ENCODE measurements around the gene GPR78. TPM values are rescaled to one million over a fixed set of nuclear protein-coding genes. Genes with fewer than 3 reads are reported as not detected.
"Not testable (repeated sequence)": the region's sequence is repeated elsewhere in the genome, so short reads cannot be mapped to it uniquely, and the experiment has no call there.

GPR78 gene
- polyA plus RNA-seq, 3 donors = 0.37 to 1.6 (median 1.1) TPM

DNA sequence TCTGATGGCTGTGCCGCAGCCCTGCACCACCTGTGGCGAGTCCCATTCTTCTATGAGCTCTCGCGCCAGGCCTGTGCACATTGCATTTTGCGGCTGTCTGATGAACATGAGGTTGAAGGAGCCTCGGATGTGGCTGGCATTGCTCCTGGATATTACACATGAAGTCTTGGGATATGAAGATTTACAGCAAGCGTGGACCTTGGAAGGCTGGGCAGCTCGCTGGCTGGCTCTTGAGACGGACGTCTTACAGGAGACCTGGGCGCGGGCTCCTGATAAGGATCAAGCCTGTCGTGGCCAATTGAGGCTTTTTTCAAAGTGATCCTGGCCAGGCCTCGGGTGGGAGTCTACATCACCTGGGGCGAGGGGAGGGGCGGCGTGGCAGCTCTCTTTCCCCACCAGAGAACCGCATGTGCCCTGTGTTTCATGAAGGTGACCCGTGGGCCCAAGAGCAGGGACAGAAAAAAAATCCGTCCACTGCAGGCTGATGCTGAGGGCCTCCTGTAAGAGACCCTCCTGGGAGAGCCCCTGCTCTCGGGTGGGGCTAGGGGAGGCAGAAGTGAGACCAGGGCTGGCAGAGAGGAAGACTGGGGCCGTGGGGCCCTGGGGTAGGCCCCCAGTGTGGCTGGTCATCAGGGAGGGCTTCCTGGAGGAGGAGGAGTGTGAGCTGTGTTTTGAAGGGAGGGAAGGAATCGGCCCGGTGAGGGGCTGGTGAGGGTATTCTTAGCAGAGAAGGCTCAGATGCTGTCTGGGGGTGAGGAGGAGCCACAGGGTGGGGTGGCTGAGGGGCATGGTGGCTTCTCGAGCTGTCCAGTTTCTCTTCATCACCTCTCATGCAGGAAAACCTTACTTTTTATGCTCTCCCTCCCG is 36.0 kb downstream of the GPR78 start:
- DNase-seq = no peak

DNA sequence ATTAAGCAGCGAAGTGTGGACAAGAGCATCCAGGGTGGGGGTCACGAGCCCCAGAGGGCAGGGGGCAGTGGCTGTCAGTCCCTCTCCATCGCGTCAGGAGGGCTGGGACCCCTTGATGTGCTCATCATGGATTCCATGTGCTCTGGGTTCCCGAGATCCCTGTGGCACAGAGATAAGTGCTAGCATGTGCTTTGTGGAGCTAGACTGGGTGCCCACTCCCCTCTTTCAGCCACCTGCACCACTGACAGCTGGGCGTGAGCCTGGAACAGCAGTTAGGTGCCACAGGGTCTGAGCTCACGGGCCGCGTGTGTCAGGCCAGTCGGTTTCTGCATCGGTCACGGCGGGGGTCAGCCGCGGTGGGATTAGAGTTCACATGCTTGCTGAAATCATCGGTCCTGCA is 36.6 kb downstream of the GPR78 start:
- DNase-seq = no peak

DNA sequence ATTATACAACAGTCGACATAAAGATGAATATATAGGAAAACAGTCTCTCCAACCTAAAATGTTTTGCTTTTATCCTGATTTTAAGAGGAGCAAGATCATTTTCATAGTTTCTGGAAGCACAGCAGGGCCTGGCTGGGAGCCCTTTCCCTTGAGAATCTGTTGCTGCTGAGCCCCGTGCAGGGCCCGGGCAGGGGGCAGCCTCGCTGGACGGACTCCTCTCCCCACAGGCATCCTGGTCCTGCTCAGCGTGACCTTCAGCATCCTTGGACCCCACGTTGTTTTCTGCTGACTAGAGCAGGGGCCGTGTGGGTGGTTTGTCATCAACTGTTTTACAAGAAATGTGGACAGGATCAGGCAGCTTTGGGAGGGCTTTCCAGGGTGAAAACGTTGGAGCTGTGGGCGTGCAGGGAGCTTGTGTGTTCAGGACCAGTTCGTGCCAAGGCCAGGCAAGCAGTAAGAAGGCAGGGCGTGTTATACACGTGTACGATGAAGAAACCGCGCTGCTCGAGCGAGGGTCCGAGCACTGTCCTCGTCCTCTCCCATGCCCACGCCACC is 37.4 kb downstream of the GPR78 start:
- no peak for DNase-seq

DNA sequence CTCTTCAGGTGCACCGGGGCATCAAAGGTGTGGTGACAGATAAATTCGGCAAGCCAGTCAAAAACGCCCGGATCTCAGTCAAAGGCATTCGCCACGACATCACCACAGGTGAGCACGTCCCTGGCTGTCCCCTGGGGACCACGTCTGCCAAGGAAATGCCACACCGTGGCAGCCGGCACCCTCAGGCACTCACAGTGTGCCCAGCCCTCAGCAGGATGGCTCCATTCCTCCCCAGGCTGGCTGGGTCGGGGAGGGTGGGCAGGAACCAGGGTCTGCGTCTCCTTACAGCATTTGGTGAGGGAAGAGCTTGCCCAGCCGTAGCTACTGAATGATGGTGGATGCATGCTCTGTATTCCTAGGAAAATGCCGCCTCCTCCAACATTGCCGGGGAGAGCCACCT is 38.2 kb downstream of the GPR78 start:
- no peak for DNase-seq

DNA sequence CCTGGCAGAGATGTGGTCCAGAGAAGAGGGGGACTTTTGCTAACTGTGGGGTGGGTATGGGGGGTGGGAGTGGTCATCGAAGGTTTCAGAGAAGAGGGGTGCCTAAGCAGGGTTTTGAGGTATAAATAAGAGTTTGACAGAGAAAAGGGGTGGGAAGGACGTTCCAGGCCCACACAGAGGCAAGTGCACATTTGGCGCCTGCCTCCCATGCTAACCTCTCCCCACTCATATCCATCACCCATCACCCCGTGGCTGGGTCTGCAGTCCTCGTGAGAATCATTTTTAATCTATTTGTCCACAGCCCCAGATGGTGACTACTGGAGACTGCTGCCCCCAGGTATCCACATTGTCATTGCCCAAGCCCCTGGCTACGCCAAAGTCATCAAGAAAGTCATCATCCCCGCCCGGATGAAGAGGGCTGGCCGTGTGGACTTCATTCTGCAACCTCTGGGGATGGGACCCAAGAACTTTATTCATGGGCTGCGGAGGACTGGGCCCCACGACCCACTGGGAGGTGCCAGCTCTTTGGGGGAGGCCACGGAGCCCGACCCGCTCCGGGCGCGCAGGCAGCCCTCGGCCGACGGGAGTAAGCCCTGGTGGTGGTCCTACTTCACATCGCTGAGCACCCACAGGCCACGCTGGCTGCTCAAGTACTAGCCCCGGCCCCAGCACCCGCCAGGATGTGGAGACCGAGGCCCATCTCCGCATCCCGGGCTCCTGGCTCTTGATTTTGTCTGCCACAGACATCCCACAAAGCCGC is 38.9 kb downstream of the GPR78 start:
- no peak for DNase-seq

DNA sequence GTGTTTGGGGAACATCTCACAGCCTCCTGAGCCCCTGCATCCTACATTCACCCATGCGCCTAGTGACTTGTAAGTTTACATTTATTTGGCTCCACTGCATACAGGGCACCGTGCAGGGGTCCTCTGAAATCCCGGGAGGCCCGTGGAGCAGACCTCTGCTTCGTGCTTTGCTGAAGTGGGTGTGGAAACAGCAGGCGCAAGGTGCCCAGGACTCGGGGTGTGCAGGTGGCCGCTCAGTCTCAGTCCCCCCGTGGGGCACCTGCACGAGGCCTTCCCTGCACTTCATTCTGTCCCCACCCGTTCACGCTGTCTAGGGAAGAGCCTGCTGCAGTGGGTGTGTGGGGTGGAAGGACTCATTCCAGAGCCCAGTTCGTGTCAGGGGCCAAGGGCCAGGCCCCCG is 40.9 kb downstream of the GPR78 start:
- DNase-seq = not testable (repeated sequence)

DNA sequence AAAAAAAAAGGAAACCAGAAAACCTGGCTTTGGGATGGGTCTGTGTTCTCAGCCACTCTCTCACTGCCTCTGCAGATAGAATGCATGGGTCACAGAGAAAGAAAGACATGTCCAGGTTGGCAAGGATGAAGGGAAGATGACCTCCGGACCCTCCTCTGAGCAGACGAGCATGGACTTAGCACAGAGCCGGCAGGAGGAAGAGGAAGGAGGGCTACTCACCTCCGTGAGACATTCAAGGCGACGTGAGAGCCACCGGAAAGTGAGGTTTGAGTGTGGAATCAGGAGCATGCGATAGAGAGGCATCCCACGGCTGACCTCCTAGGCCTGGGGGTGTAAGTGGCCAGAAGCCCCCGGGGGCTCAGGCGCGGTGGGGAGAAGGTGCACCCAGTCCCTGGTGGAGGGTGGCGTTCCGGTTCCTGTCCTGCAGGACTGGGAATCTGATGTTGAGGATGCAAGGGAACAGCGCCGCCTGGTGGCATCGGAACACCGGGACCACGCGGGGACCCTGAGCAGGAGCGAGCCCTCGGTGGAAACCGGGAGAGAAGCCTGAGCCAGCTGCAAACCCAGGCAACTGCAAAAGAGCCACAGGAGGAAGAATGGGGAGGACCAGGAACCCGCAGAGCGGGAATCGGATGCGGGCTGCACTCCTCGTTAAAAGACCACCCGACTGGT is 44.5 kb downstream of the GPR78 start:
- DNase-seq = not testable (repeated sequence)

DNA sequence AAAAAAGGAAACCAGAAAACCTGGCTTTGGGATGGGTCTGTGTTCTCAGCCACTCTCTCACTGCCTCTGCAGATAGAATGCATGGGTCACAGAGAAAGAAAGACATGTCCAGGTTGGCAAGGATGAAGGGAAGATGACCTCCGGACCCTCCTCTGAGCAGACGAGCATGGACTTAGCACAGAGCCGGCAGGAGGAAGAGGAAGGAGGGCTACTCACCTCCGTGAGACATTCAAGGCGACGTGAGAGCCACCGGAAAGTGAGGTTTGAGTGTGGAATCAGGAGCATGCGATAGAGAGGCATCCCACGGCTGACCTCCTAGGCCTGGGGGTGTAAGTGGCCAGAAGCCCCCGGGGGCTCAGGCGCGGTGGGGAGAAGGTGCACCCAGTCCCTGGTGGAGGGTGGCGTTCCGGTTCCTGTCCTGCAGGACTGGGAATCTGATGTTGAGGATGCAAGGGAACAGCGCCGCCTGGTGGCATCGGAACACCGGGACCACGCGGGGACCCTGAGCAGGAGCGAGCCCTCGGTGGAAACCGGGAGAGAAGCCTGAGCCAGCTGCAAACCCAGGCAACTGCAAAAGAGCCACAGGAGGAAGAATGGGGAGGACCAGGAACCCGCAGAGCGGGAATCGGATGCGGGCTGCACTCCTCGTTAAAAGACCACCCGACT is 50.2 kb downstream of the GPR78 start:
- not testable (repeated sequence) for DNase-seq

DNA sequence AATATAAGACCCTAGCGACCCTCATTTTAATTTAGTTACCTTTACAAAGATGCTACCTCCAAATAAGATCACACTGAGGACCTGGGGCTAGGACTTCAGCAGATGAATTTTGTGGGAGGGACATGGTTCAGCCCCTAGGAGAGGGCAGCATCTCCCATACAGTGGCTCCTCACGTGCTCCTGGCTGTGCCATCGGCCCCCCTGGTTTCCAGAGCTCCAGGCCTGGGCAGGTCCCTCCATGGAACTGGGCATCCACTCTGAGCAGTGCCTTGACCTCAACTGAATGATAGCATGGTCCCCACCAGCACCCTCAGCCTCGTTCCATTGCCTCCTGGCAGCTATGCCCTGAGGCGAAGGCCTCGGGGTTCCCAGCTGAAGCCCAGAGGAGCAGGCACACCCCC is 51.7 kb downstream of the GPR78 start:
- not testable (repeated sequence) for DNase-seq

DNA sequence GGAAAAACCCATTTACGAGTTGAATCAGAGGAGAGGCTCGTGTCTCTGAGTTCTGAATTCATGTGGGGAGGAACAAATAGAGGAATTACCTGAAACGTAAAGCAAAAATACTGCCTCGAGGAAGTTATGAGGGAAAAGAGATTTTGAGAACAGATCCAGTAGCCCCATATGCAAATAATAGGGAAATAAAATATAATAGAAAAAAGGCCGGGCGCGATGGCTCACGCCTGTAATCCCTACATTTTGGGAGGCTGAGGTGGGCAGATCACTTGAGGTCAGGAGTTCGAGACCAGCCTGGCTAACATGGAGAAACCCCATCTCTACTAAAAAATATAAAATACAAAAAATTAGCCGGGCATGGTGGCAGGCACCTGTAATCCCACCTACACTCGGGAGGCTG is 54.6 kb downstream of the GPR78 start:
- not testable (repeated sequence) for DNase-seq

DNA sequence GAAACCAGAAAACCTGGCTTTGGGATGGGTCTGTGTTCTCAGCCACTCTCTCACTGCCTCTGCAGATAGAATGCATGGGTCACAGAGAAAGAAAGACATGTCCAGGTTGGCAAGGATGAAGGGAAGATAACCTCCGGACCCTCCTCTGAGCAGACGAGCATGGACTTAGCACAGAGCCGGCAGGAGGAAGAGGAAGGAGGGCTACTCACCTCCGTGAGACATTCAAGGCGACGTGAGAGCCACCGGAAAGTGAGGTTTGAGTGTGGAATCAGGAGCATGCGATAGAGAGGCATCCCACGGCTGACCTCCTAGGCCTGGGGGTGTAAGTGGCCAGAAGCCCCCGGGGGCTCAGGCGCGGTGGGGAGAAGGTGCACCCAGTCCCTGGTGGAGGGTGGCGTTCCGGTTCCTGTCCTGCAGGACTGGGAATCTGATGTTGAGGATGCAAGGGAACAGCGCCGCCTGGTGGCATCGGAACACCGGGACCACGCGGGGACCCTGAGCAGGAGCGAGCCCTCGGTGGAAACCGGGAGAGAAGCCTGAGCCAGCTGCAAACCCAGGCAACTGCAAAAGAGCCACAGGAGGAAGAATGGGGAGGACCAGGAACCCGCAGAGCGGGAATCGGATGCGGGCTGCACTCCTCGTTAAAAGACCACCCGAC is 55.8 kb downstream of the GPR78 start:
- not testable (repeated sequence) for DNase-seq

Other genes with a start within 250 kb of the GPR78 start
- 10 to 100 TPM; 15.9 to 20.6 (median 17.8) TPM for gene ACOX3, start 139.7 kb upstream of the GPR78 start, polyA plus RNA-seq (ENCODE audit: insufficient read length in 3 of 3)
- gene TRMT44, start 139.6 kb upstream of the GPR78 start, polyA plus RNA-seq (ENCODE audit: insufficient read length in 3 of 3) = 10 to 100 TPM; 16.9 to 27.2 (median 20.0) TPM
- gene CPZ, start 12.4 kb downstream of the GPR78 start, polyA plus RNA-seq (ENCODE audit: insufficient read length in 3 of 3) = 10 to 100 TPM; 20.5 to 25.2 (median 21.5) TPM